Neural cell (in vitro differentiated cells): Measurements from ENCODE around the gene REV1. TPM values are rescaled to one million over a fixed set of nuclear protein-coding genes. Genes with fewer than 3 reads are reported as not detected.

Experiments used
- H2AFZ ChIP-seq: fragments of 200-600, 300-800 bp; sonication (generic), shearing (Covaris generic); 2 replicates; pipeline ENCODE4 v1.6.0; 2014; ENCODE audit warnings: low read depth, mild to moderate bottlenecking, antibody characterized with exemption, low read length, moderate library complexity
- H3F3A ChIP-seq: fragments of 200-600 bp; shearing (Covaris generic); 2 replicates; pipeline ENCODE4 v1.6.1; 2016; ENCODE audit warnings: mild to moderate bottlenecking, moderate library complexity, mixed read lengths, antibody characterized with exemption, low read length; ENCODE audit not compliant: insufficient read depth, poor library complexity, severe bottlenecking
- H3K27ac ChIP-seq: fragments of 200-600, 300-800 bp; sonication (generic), shearing (Covaris generic); 2 replicates; pipeline ENCODE4 v1.5.1; 2014; ENCODE audit warnings: mild to moderate bottlenecking, low read length, moderate library complexity
- H3K27me3 ChIP-seq: fragments of 300-800, 200-600 bp; sonication (generic), shearing (Covaris generic); 2 replicates; pipeline ENCODE4 v1.6.0; 2014; ENCODE audit warnings: mild to moderate bottlenecking, low read depth, low read length, moderate library complexity; ENCODE audit not compliant: insufficient read depth
- H3K36me3 ChIP-seq: fragments of 300-800, 200-600 bp; sonication (generic), shearing (Covaris generic); 2 replicates; pipeline ENCODE4 v1.5.1; 2014; ENCODE audit warnings: mild to moderate bottlenecking, antibody characterized with exemption, low read length, moderate library complexity; ENCODE audit not compliant: insufficient read depth
- H3K4me2 ChIP-seq: fragments of 300-800, 200-600 bp; sonication (generic), shearing (Covaris generic); 2 replicates; pipeline ENCODE4 v1.6.0; 2014; ENCODE audit warnings: mild to moderate bottlenecking, low read length
- H3K4me3 ChIP-seq: fragments of 300-800, 200-600 bp; sonication (generic), shearing (Covaris generic); 2 replicates; pipeline ENCODE4 v1.5.1; 2014; ENCODE audit warnings: mild to moderate bottlenecking, low read length, moderate library complexity
- H3K79me2 ChIP-seq: fragments of 200-600 bp; shearing (Covaris generic); replicated peaks from 2 replicates; pipeline ENCODE4 v1.6.0; 2014; ENCODE audit warnings: mild to moderate bottlenecking, low read length, moderate library complexity; ENCODE audit not compliant: insufficient read depth
- H3K9ac ChIP-seq: fragments of 300-800, 200-600 bp; sonication (generic), shearing (Covaris generic); 2 replicates; pipeline ENCODE4 v1.6.1; 2016; ENCODE audit warnings: mild to moderate bottlenecking, low read length, mixed read lengths
- H3K9me2 ChIP-seq: fragments of 200-600 bp; shearing (Covaris generic); 2 replicates; pipeline ENCODE4 v1.6.1; 2016; ENCODE audit warnings: mild to moderate bottlenecking, low read length, mixed read lengths; ENCODE audit not compliant: insufficient read depth
- H3K9me3 ChIP-seq: fragments of 200-600, 300-800 bp; sonication (generic), shearing (Covaris generic); 2 replicates; pipeline ENCODE4 v1.6.1; 2016; ENCODE audit warnings: mild to moderate bottlenecking, mixed run types, low read length, moderate library complexity, mixed read lengths
- H4K20me1 ChIP-seq: fragments of 200-600 bp; shearing (Covaris generic); 2 replicates; pipeline ENCODE4 v1.6.1; 2016; ENCODE audit warnings: mild to moderate bottlenecking, mixed run types; ENCODE audit not compliant: insufficient read depth
- EP300 ChIP-seq: fragments of 450-650 bp; conservative IDR thresholded peaks from 2 replicates; pipeline ENCODE4 v1.6.1; 2014; ENCODE audit warnings: antibody characterized with exemption, mild to moderate bottlenecking, moderate library complexity; ENCODE audit not compliant: poor library complexity, severe bottlenecking
- EZH2 ChIP-seq: fragments of 200-600, 300-800 bp; shearing (Covaris generic), sonication (generic); IDR thresholded peaks from 2 replicates; pipeline ENCODE4 v1.6.1; 2014; ENCODE audit warnings: antibody characterized with exemption, low read length, borderline replicate concordance, mild to moderate bottlenecking; ENCODE audit not compliant: insufficient read depth, poor library complexity, severe bottlenecking
- MXI1 ChIP-seq: fragments of 450-650 bp; conservative IDR thresholded peaks from 2 replicates; pipeline ENCODE4 v1.6.1; 2014; ENCODE audit warnings: antibody characterized with exemption, mild to moderate bottlenecking; ENCODE audit not compliant: poor library complexity, severe bottlenecking
- POLR2AphosphoS5 ChIP-seq: IDR thresholded peaks from 2 replicates; pipeline ENCODE4 v1.6.1; 2012
- RAD21 ChIP-seq: fragments of 450-650 bp; conservative IDR thresholded peaks from 2 replicates; pipeline ENCODE4 v1.6.1; 2014; ENCODE audit warnings: antibody characterized with exemption, mild to moderate bottlenecking, moderate library complexity
- SMC3 ChIP-seq: fragments of 450-650 bp; conservative IDR thresholded peaks from 2 replicates; pipeline ENCODE4 v1.6.1; 2014; ENCODE audit warnings: antibody characterized with exemption, mild to moderate bottlenecking, moderate library complexity; ENCODE audit not compliant: poor library complexity
- TAF1 ChIP-seq: IDR thresholded peaks from 2 replicates; pipeline ENCODE4 v1.6.1; 2012; ENCODE audit warnings: low read depth
- polyA plus RNA-seq: library from polyadenylated mRNA; depleted of rRNA; stranded (reverse); fragments of >200 nt; gene quantifications from 2 replicates; pipeline ENCODE4 v1.2.3, GENCODE V29; 2014
- TF ChIP-seq, protein P1 (sequence below): fragments of 450-650 bp; IDR thresholded peaks from 2 replicates; pipeline ENCODE4 v1.5.1; 2014; ENCODE audit warnings: antibody characterized with exemption, mild to moderate bottlenecking, moderate library complexity; ENCODE audit not compliant: poor library complexity, severe bottlenecking
- TF ChIP-seq, protein P2 (sequence below): IDR thresholded peaks from 2 replicates; pipeline ENCODE4 v1.6.1; 2012; ENCODE audit warnings: borderline replicate concordance

The REV1 gene
- polyA plus RNA-seq, 1 donor from 2014 or later = 84.1 TPM

DNA sequence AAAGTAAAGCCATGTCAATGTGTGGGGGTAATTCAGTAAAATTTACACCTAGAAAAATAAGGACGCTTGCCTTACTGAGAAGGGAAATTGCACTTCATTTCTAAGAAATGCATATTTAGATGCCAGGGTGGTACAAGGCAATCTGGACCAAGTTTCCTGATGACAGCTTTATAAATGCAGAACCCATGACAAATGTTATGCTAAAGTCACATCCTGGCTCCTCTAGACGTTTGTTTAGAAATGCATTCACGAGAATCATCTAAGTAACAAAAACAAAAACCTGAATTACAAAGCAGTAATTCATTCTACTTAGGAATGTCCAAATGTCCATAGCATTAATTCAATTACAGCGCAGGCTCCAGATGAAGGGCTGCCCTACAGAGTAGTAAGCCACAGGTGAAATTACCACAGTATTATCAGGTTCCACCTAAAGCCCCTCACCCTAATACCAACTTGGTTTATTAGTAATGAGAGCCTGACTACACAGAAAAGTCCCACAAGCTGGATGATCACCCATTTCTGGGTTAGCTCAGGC, 49.8 kb downstream of the REV1 start:
- no peaks in the 10 kb centered on the region for H3K9me2 ChIP-seq
- peaks cover 6% of the 10 kb centered on the region for H3K36me3 ChIP-seq
- H3K79me2 ChIP-seq = no peaks in the 10 kb centered on the region
- H3K4me2 ChIP-seq = no peak overlapping the region
- H3K27me3 ChIP-seq = no peaks in the 10 kb centered on the region
- TF ChIP-seq, protein P1, sequence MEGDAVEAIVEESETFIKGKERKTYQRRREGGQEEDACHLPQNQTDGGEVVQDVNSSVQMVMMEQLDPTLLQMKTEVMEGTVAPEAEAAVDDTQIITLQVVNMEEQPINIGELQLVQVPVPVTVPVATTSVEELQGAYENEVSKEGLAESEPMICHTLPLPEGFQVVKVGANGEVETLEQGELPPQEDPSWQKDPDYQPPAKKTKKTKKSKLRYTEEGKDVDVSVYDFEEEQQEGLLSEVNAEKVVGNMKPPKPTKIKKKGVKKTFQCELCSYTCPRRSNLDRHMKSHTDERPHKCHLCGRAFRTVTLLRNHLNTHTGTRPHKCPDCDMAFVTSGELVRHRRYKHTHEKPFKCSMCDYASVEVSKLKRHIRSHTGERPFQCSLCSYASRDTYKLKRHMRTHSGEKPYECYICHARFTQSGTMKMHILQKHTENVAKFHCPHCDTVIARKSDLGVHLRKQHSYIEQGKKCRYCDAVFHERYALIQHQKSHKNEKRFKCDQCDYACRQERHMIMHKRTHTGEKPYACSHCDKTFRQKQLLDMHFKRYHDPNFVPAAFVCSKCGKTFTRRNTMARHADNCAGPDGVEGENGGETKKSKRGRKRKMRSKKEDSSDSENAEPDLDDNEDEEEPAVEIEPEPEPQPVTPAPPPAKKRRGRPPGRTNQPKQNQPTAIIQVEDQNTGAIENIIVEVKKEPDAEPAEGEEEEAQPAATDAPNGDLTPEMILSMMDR = no peak
- H2AFZ ChIP-seq = no peak overlapping the region
- no peaks in the 10 kb centered on the region for H3F3A ChIP-seq
- H3K9ac ChIP-seq = no peak overlapping the region
- H3K9me3 ChIP-seq = no peaks in the 10 kb centered on the region
- no peaks in the 10 kb centered on the region for H4K20me1 ChIP-seq
- H3K4me3 ChIP-seq = no peak overlapping the region
- no peak overlapping the region for H3K27ac ChIP-seq

DNA sequence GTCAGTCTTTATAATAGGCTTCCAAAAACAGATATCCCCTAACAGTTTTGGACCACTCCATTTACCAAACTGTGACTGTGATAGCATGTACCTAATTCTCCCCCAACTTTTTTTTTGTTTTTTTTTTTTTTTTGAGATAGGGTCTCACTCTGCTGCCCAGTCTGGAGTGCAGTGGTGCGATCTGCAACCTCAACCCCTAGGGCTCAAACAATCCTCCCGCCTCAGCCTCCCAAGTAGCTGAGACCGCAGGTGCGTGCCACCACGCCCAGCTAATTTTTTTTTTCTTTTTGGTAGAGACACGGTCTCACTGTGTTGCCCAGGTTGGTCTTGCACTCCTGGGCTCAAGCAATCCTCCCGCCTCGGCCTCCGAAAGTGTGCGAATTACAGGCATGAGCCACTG, 52.9 kb downstream of the REV1 start:
- TF ChIP-seq, protein P1 = no peak
- TF ChIP-seq RAD21 = no peak
- no peak for TF ChIP-seq POLR2AphosphoS5
- TF ChIP-seq EZH2 = no peak
- no peak for TF ChIP-seq TAF1
- TF ChIP-seq, protein P2, sequence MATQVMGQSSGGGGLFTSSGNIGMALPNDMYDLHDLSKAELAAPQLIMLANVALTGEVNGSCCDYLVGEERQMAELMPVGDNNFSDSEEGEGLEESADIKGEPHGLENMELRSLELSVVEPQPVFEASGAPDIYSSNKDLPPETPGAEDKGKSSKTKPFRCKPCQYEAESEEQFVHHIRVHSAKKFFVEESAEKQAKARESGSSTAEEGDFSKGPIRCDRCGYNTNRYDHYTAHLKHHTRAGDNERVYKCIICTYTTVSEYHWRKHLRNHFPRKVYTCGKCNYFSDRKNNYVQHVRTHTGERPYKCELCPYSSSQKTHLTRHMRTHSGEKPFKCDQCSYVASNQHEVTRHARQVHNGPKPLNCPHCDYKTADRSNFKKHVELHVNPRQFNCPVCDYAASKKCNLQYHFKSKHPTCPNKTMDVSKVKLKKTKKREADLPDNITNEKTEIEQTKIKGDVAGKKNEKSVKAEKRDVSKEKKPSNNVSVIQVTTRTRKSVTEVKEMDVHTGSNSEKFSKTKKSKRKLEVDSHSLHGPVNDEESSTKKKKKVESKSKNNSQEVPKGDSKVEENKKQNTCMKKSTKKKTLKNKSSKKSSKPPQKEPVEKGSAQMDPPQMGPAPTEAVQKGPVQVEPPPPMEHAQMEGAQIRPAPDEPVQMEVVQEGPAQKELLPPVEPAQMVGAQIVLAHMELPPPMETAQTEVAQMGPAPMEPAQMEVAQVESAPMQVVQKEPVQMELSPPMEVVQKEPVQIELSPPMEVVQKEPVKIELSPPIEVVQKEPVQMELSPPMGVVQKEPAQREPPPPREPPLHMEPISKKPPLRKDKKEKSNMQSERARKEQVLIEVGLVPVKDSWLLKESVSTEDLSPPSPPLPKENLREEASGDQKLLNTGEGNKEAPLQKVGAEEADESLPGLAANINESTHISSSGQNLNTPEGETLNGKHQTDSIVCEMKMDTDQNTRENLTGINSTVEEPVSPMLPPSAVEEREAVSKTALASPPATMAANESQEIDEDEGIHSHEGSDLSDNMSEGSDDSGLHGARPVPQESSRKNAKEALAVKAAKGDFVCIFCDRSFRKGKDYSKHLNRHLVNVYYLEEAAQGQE = no peak
- no peak for TF ChIP-seq SMC3
- TF ChIP-seq EP300 = no peak
- no peak for TF ChIP-seq MXI1
- Histone ChIP-seq H3F3A (no peaks in the 10 kb centered on the region), H3K36me3 (peaks cover 6% of the 10 kb centered on the region), H3K4me3 (no peak overlapping the region), H3K27ac (no peak overlapping the region), H4K20me1 (no peaks in the 10 kb centered on the region), H3K27me3 (no peaks in the 10 kb centered on the region), H3K9ac (no peak overlapping the region), H3K79me2 (no peaks in the 10 kb centered on the region), H3K4me2 (no peak overlapping the region), H3K9me3 (no peaks in the 10 kb centered on the region), H2AFZ (no peak overlapping the region), H3K9me2 (no peaks in the 10 kb centered on the region)
